Erythroblast (primary cell): ENCODE data around the gene RBFOX1.

Experiments used
- GATA1 ChIP-seq: IDR thresholded peaks from 2 replicates; pipeline ENCODE4 v1.6.1; 2011; ENCODE audit warnings: low read depth, mild to moderate bottlenecking, control low read depth, low read length, moderate library complexity
- POLR2A ChIP-seq: IDR thresholded peaks from 2 replicates; pipeline ENCODE4 v1.6.1; 2011; ENCODE audit warnings: mild to moderate bottlenecking, low read length

DNA sequence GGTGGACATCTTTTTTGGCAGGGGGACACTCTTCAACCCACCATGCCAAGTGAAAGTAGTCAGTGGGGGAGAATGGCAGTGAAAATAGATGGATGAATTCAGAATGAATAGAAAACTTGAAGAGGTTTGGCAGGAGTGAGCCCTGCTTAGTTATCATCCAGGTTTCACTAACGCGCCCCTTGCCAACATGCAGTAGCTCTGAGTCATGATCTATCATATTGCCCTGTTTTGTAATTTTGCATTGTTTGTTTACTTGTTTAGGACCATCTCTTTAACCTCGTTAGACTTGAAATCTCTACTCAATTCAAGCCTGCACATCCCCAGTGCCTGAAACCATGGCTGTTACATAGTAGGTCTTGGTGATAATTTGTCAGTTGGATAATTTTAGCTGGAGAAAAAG lies 116.7 kb downstream of the RBFOX1 start:
- no peak for TF ChIP-seq POLR2A
- no peak for TF ChIP-seq GATA1
